HFFc6 (cell line): ENCODE results near the gene RRAS2. TPM values are rescaled to one million over a fixed set of nuclear protein-coding genes. Genes with fewer than 3 reads are reported as not detected.

Source experiments
- DNase-seq: peaks from one replicate; pipeline ENCODE4 v3.0.0-alpha.2; 2018
- H3K27ac Mint-ChIP-seq: 2 replicates; pipeline ENCODE4 v1.8.0; 2020; ENCODE audit warnings: mild to moderate bottlenecking, mixed read lengths
- H3K27me3 Mint-ChIP-seq: 2 replicates; pipeline ENCODE4 v1.8.0; 2021; ENCODE audit warnings: mild to moderate bottlenecking, moderate library complexity, mixed read lengths; ENCODE audit not compliant: insufficient read depth
- H3K36me3 Mint-ChIP-seq: 2 replicates; pipeline ENCODE4 v1.8.0; 2021; ENCODE audit warnings: low read depth, mixed read lengths
- H3K4me1 Mint-ChIP-seq: 2 replicates; pipeline ENCODE4 v1.8.0; 2020; ENCODE audit warnings: low read depth, mixed read lengths
- H3K4me3 Mint-ChIP-seq: 2 replicates; pipeline ENCODE4 v1.8.0; 2020; ENCODE audit warnings: mild to moderate bottlenecking, moderate library complexity, mixed read lengths
- H3K9me3 Mint-ChIP-seq: 2 replicates; pipeline ENCODE4 v1.8.0; 2020; ENCODE audit warnings: mild to moderate bottlenecking, mixed read lengths
- CTCF ChIP-seq: fragments of 200-600 bp; sonication (generic); IDR thresholded peaks from 2 replicates; pipeline ENCODE4 v1.5.0; 2021; ENCODE audit warnings: antibody characterized with exemption, mild to moderate bottlenecking
- total RNA-seq, 6 experiments: library from RNA; stranded (reverse); fragmentation: NEBNext Ultra II Directional; extraction: Animal tissue kit (Norgen Biotek cat#: 25700); gene quantifications; 2 replicates in 1 of 6; 3 replicates in 5 of 6; pipeline ENCODE4 v1.2.3, GENCODE V29; 2021

Gene RRAS2
- total RNA-seq, 6 experiments from 2014 or later = 89.6 to 122 (median 103) TPM

- Mint-ChIP-seq H3K27ac (no peak overlapping the region), H3K9me3 (no peaks in the 10 kb centered on the region), H3K4me3 (no peak overlapping the region), H3K36me3 (no peaks in the 10 kb centered on the region), H3K4me1 (peaks cover 45% of the 10 kb centered on the region), H3K27me3 (no peaks in the 10 kb centered on the region)
- DNase-seq = no peak
- TF ChIP-seq CTCF = no peak
Measured at GRCh38 chr11:14371249-14371648, 12.3 kb upstream of the RRAS2 start.

GRCh38 chr11:14370496-14370895 is 11.5 kb upstream of the RRAS2 start:
- Mint-ChIP-seq H3K36me3 (no peaks in the 10 kb centered on the region), H3K27me3 (no peaks in the 10 kb centered on the region), H3K4me1 (peaks cover 42% of the 10 kb centered on the region), H3K9me3 (no peaks in the 10 kb centered on the region), H3K4me3 (no peak overlapping the region), H3K27ac (no peak overlapping the region)
- TF ChIP-seq CTCF = no peak
- no peak for DNase-seq

GRCh38 chr11:14369598-14369997 is 10.6 kb upstream of the RRAS2 start:
- Mint-ChIP-seq H3K36me3 (no peaks in the 10 kb centered on the region), H3K4me1 (peaks cover 33% of the 10 kb centered on the region), H3K4me3 (no peak overlapping the region), H3K27ac (no peak overlapping the region), H3K27me3 (no peaks in the 10 kb centered on the region), H3K9me3 (no peaks in the 10 kb centered on the region)
- no peak for DNase-seq
- TF ChIP-seq CTCF = no peak

GRCh38 chr11:14366936-14367335 is 8.0 kb upstream of the RRAS2 start:
- Mint-ChIP-seq H3K36me3 (no peaks in the 10 kb centered on the region), H3K4me3 (no peak overlapping the region), H3K9me3 (no peaks in the 10 kb centered on the region), H3K27me3 (no peaks in the 10 kb centered on the region), H3K27ac (no peak overlapping the region), H3K4me1 (peaks cover 9% of the 10 kb centered on the region; the same call in 1 of the 2 replicates)
- TF ChIP-seq CTCF = no peak
- DNase-seq = no peak

- Mint-ChIP-seq H3K27ac (no peak overlapping the region), H3K36me3 (no peaks in the 10 kb centered on the region; the same call in 1 of the 2 replicates), H3K4me1 (peaks cover 16% of the 10 kb centered on the region), H3K9me3 (no peaks in the 10 kb centered on the region), H3K4me3 (no peak overlapping the region), H3K27me3 (no peaks in the 10 kb centered on the region)
- no peak for TF ChIP-seq CTCF
- no peak for DNase-seq
Measured at GRCh38 chr11:14364322-14364721, 5.3 kb upstream of the RRAS2 start.

- no peak for DNase-seq
- Mint-ChIP-seq H3K27me3 (no peaks in the 10 kb centered on the region), H3K9me3 (no peaks in the 10 kb centered on the region), H3K4me3 (no peak overlapping the region), H3K36me3 (peaks cover 5% of the 10 kb centered on the region), H3K4me1 (peaks cover 13% of the 10 kb centered on the region), H3K27ac (no peak overlapping the region)
- TF ChIP-seq CTCF = no peak
Measured at GRCh38 chr11:14362611-14363010, 3.6 kb upstream of the RRAS2 start.
